DND-41 (cell line): Measurements from ENCODE around the gene AATF.

Experiments
- ATAC-seq: fragments of 200-7000 bp; cut with Tn5 transposase; 3 replicates; pipeline ENCODE4 v1.9.1; 2021; ENCODE audit warnings: low read depth; ENCODE audit not compliant: insufficient read depth
- DNase-seq: peaks from one replicate; pipeline ENCODE4 v3.0.0-alpha.2; 2020
- H2AFZ ChIP-seq: 2 replicates; pipeline ENCODE4 v1.6.0; 2012; ENCODE audit warnings: low read depth, low read length
- H3K27ac ChIP-seq: 2 replicates; pipeline ENCODE4 v1.5.1; 2012; ENCODE audit warnings: low read length, inconsistent platforms
- H3K27me3 ChIP-seq: fragments of 200-600 bp; sonication (generic); 2 replicates; pipeline ENCODE4 v1.6.0; 2012; ENCODE audit warnings: low read length, mild to moderate bottlenecking, inconsistent platforms; ENCODE audit not compliant: insufficient read depth, poor library complexity
- H3K36me3 ChIP-seq: 2 replicates; pipeline ENCODE4 v1.5.1; 2012; ENCODE audit warnings: low read length, inconsistent platforms; ENCODE audit not compliant: insufficient read depth
- H3K4me1 ChIP-seq: 2 replicates; pipeline ENCODE4 v1.5.1; 2012; ENCODE audit warnings: mild to moderate bottlenecking, low read length; ENCODE audit not compliant: insufficient read depth
- H3K4me2 ChIP-seq: 2 replicates; pipeline ENCODE4 v1.6.0; 2012; ENCODE audit warnings: mild to moderate bottlenecking, moderate library complexity, low read length, inconsistent platforms; ENCODE audit not compliant: insufficient read depth
- H3K4me3 ChIP-seq, 2 experiments: fragments of 200-600 bp in 1 of 2; shearing (Covaris generic) in 1 of 2; 2 replicates each; pipeline ENCODE4 v1.5.1; 2012 to 2016; ENCODE audit warnings: inconsistent platforms in 2 of 2, low read length in 2 of 2, mild to moderate bottlenecking in 2 of 2, low read depth in 1 of 2, moderate library complexity in 1 of 2
- H3K79me2 ChIP-seq: 2 replicates; pipeline ENCODE4 v1.6.0; 2012; ENCODE audit warnings: low read length, inconsistent platforms; ENCODE audit not compliant: insufficient read depth
- H3K9ac ChIP-seq: 2 replicates; pipeline ENCODE4 v1.6.0; 2012; ENCODE audit warnings: low read depth, mild to moderate bottlenecking, inconsistent platforms, low read length, moderate library complexity
- H3K9me3 ChIP-seq: 2 replicates; pipeline ENCODE4 v1.5.1; 2012; ENCODE audit warnings: low read length, moderate library complexity, mild to moderate bottlenecking, inconsistent platforms; ENCODE audit not compliant: insufficient read depth, severe bottlenecking
- H4K20me1 ChIP-seq: 2 replicates; pipeline ENCODE4 v1.6.0; 2012; ENCODE audit warnings: low read length; ENCODE audit not compliant: insufficient read depth
- EZH2 ChIP-seq: IDR thresholded peaks from 3 replicates; pipeline ENCODE4 v1.6.1; 2012; ENCODE audit warnings: borderline replicate concordance, low read depth, mild to moderate bottlenecking, moderate library complexity, low read length, inconsistent platforms; ENCODE audit not compliant: severe bottlenecking
- TF ChIP-seq, protein P1 (sequence below): IDR thresholded peaks from 2 replicates; pipeline ENCODE4 v1.5.1; 2012; ENCODE audit warnings: borderline replicate concordance, low read length, moderate library complexity, mild to moderate bottlenecking; ENCODE audit not compliant: poor library complexity, severe bottlenecking; ENCODE audit errors: extremely low read depth

Gene AATF

DNA sequence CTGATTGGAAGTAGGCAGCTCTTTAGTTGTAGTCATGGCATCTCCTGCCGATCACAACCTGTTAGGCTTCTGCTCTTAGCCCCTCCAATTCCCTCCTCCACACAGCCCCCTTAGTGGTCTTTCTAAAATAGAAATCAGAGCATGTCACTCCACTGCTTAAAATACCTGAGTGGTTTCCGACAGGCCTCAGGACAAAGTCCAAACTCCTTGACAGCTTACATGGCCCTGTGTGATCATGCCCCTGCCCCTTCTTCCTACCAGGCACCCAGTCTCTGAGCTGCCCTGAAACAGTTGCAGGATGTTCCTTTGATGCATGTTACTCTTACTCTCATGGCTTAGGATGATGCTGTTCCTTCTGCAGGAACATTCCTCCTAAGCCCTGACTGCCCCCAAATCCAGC lies 147.3 kb downstream of the AATF start:
- no peak overlapping the region for H3K4me2 ChIP-seq
- no peak overlapping the region for H2AFZ ChIP-seq
- H3K4me1 ChIP-seq, result no peaks in the 10 kb centered on the region
- TF ChIP-seq, protein P1, sequence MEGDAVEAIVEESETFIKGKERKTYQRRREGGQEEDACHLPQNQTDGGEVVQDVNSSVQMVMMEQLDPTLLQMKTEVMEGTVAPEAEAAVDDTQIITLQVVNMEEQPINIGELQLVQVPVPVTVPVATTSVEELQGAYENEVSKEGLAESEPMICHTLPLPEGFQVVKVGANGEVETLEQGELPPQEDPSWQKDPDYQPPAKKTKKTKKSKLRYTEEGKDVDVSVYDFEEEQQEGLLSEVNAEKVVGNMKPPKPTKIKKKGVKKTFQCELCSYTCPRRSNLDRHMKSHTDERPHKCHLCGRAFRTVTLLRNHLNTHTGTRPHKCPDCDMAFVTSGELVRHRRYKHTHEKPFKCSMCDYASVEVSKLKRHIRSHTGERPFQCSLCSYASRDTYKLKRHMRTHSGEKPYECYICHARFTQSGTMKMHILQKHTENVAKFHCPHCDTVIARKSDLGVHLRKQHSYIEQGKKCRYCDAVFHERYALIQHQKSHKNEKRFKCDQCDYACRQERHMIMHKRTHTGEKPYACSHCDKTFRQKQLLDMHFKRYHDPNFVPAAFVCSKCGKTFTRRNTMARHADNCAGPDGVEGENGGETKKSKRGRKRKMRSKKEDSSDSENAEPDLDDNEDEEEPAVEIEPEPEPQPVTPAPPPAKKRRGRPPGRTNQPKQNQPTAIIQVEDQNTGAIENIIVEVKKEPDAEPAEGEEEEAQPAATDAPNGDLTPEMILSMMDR, result no peak
- no peak for TF ChIP-seq EZH2
- no peaks in the 10 kb centered on the region for H3K9me3 ChIP-seq
- H3K27me3 ChIP-seq, result no peaks in the 10 kb centered on the region
- H3K4me3 ChIP-seq, result no peak overlapping the region
- no peaks in the 10 kb centered on the region for H3K79me2 ChIP-seq
- peaks cover 74% of the 10 kb centered on the region for H3K36me3 ChIP-seq
- no peak overlapping the region for H3K27ac ChIP-seq
- no peak overlapping the region for H3K9ac ChIP-seq
- no peak for ATAC-seq
- no peaks in the 10 kb centered on the region for H4K20me1 ChIP-seq
- no peak for DNase-seq

- DNase-seq, result no peak
- Histone ChIP-seq H4K20me1 (no peaks in the 10 kb centered on the region), H3K27me3 (no peaks in the 10 kb centered on the region), H3K36me3 (peaks cover 75% of the 10 kb centered on the region), H3K9me3 (no peaks in the 10 kb centered on the region), H2AFZ (no peak overlapping the region), H3K4me2 (no peak overlapping the region), H3K79me2 (no peaks in the 10 kb centered on the region), H3K4me3 (no peak overlapping the region), H3K9ac (no peak overlapping the region), H3K4me1 (no peaks in the 10 kb centered on the region), H3K27ac (no peak overlapping the region)
- TF ChIP-seq, protein P1, result no peak
- no peak for TF ChIP-seq EZH2
- ATAC-seq, result no peak
Observed at GRCh38 chr17:37097154-37097553, 148.4 kb downstream of the AATF start.

DNA sequence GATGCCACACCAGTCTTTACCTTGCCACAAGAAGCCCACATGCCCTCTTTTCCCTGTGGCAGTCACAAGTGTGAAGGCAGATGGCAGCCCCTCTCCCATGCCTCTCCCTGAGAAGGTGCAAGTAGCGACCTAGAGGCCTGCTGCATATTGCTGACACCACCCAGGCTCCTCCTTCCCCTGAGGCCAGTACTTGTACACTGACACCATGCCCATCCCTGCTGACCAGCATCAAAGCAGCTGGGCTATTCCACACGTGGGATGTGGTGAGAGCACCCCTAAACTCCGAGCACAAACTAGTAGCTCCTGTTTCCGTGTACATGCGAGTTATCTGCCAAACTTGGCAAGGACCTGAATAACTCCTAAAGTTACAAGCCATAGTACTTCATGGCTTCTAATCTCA lies 149.4 kb downstream of the AATF start:
- Histone ChIP-seq H3K9me3 (no peaks in the 10 kb centered on the region), H3K27me3 (no peaks in the 10 kb centered on the region), H4K20me1 (no peaks in the 10 kb centered on the region), H3K4me2 (no peak overlapping the region), H3K27ac (no peak overlapping the region), H2AFZ (no peak overlapping the region), H3K4me3 (no peak overlapping the region), H3K79me2 (no peaks in the 10 kb centered on the region), H3K4me1 (no peaks in the 10 kb centered on the region), H3K36me3 (peaks cover 71% of the 10 kb centered on the region), H3K9ac (no peak overlapping the region)
- TF ChIP-seq EZH2, result no peak
- TF ChIP-seq, protein P1, result no peak
- ATAC-seq (no peak), DNase-seq (no peak)

- H3K9me3 ChIP-seq, result no peaks in the 10 kb centered on the region
- no peak overlapping the region for H3K27ac ChIP-seq
- H4K20me1 ChIP-seq, result no peaks in the 10 kb centered on the region
- no peaks in the 10 kb centered on the region for H3K4me1 ChIP-seq
- no peak for ATAC-seq
- no peak overlapping the region for H3K9ac ChIP-seq
- H3K36me3 ChIP-seq, result peaks cover 67% of the 10 kb centered on the region
- no peaks in the 10 kb centered on the region for H3K79me2 ChIP-seq
- H3K4me3 ChIP-seq, result no peak overlapping the region
- no peak overlapping the region for H3K4me2 ChIP-seq
- H2AFZ ChIP-seq, result no peak overlapping the region
- TF ChIP-seq, protein P1, result no peak
- TF ChIP-seq EZH2, result no peak
- H3K27me3 ChIP-seq, result no peaks in the 10 kb centered on the region
- no peak for DNase-seq
Observed at GRCh38 chr17:37098910-37099664, 150.3 kb downstream of the AATF start.
